Neural progenitor cell (in vitro differentiated cells): ENCODE measurements around the gene CRMP1.

Source experiments
- EZH2 ChIP-seq: fragments of 200-600 bp; sonication (generic); IDR thresholded peaks from 2 replicates; pipeline ENCODE4 v1.6.1; 2017; ENCODE audit warnings: antibody characterized with exemption, mild to moderate bottlenecking, moderate library complexity
- EZH2phosphoT487 ChIP-seq: fragments of 200-600 bp; sonication (generic); IDR thresholded peaks from 2 replicates; pipeline ENCODE4 v1.6.1; 2017; ENCODE audit warnings: antibody characterized with exemption
- TF ChIP-seq, protein P1 (sequence below): fragments of 200-600 bp; sonication (generic); IDR thresholded peaks from 2 replicates; pipeline ENCODE4 v1.5.1; 2017; ENCODE audit warnings: antibody characterized with exemption, mild to moderate bottlenecking

GRCh38 chr4:5863461-5864113 lies 29.3 kb downstream of the CRMP1 start:
- TF ChIP-seq, protein P1, sequence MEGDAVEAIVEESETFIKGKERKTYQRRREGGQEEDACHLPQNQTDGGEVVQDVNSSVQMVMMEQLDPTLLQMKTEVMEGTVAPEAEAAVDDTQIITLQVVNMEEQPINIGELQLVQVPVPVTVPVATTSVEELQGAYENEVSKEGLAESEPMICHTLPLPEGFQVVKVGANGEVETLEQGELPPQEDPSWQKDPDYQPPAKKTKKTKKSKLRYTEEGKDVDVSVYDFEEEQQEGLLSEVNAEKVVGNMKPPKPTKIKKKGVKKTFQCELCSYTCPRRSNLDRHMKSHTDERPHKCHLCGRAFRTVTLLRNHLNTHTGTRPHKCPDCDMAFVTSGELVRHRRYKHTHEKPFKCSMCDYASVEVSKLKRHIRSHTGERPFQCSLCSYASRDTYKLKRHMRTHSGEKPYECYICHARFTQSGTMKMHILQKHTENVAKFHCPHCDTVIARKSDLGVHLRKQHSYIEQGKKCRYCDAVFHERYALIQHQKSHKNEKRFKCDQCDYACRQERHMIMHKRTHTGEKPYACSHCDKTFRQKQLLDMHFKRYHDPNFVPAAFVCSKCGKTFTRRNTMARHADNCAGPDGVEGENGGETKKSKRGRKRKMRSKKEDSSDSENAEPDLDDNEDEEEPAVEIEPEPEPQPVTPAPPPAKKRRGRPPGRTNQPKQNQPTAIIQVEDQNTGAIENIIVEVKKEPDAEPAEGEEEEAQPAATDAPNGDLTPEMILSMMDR: no peak
- no peak for TF ChIP-seq EZH2phosphoT487
- no peak for TF ChIP-seq EZH2
